ENCODE data around the gene COX8A. TPM values are rescaled to one million over a fixed set of nuclear protein-coding genes. Genes with fewer than 3 reads are reported as not detected.

The COX8A gene
- total RNA-seq, 1 experiment from 2014 or later, result 1,500 TPM

- H3K79me2 ChIP-seq (ENCODE audit: low read length), result no peaks in the 10 kb centered on the region
- no peaks in the 10 kb centered on the region for H3K36me3 ChIP-seq (ENCODE audit: low read depth, low read length)
- CTCF ChIA-PET, result no interaction called here
- no peak overlapping the region for H3K4me3 ChIP-seq (ENCODE audit: low read length)
- no peaks in the 10 kb centered on the region for H3K27me3 ChIP-seq (ENCODE audit: low read length)
- no peak overlapping the region for H2AFZ ChIP-seq (ENCODE audit: low read length)
- ATAC-seq (no peak), DNase-seq (no peak)
- intact Hi-C loops (cut with micrococcal nuclease), result no loop called here
- H3K4me1 ChIP-seq (ENCODE audit: insufficient read depth, low read length), result peaks cover 16% of the 10 kb centered on the region; the same call in 1 of the 2 replicates
- TF ChIP-seq, protein P1, sequence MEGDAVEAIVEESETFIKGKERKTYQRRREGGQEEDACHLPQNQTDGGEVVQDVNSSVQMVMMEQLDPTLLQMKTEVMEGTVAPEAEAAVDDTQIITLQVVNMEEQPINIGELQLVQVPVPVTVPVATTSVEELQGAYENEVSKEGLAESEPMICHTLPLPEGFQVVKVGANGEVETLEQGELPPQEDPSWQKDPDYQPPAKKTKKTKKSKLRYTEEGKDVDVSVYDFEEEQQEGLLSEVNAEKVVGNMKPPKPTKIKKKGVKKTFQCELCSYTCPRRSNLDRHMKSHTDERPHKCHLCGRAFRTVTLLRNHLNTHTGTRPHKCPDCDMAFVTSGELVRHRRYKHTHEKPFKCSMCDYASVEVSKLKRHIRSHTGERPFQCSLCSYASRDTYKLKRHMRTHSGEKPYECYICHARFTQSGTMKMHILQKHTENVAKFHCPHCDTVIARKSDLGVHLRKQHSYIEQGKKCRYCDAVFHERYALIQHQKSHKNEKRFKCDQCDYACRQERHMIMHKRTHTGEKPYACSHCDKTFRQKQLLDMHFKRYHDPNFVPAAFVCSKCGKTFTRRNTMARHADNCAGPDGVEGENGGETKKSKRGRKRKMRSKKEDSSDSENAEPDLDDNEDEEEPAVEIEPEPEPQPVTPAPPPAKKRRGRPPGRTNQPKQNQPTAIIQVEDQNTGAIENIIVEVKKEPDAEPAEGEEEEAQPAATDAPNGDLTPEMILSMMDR (conservative IDR thresholded peaks at IDR 0.05; ENCODE audit: low read depth, low read length), result no peak
- TF ChIP-seq EZH2 (IDR thresholded peaks at IDR 0.05; ENCODE audit: low read length, unreplicated experiment) (no peak), EZH2phosphoT487 (IDR thresholded peaks at IDR 0.05; ENCODE audit: borderline replicate concordance, low read length) (no peak)
- no peaks in the 10 kb centered on the region for H4K20me1 ChIP-seq (ENCODE audit: low read length)
- no peak overlapping the region for H3K27ac ChIP-seq (ENCODE audit: low read length)
- H3K4me2 ChIP-seq (ENCODE audit: low read length), result no peak overlapping the region
- H3K9me2 ChIP-seq (replicated peaks; ENCODE audit: low read length), result no peaks in the 10 kb centered on the region
- H3K9ac ChIP-seq (ENCODE audit: low read length), result no peak overlapping the region
- no peaks in the 10 kb centered on the region for H3F3A ChIP-seq (ENCODE audit: low read length, unreplicated experiment)
- no peaks in the 10 kb centered on the region for H3K9me3 ChIP-seq (ENCODE audit: low read length)
- BruUV-seq (replicated peaks), result no TSS peak
- POLR2A ChIA-PET (ENCODE audit: unreplicated experiment), result no interaction called here
These were observed 29.6 kb downstream of the COX8A start for GRCh38 chr11:64003807-64004589.

GRCh38 chr11:64004590-64004984 lies 30.2 kb downstream of the COX8A start:
- H3K27ac ChIP-seq (ENCODE audit: low read length), result no peak overlapping the region
- TF ChIP-seq EZH2 (IDR thresholded peaks at IDR 0.05; ENCODE audit: low read length, unreplicated experiment), result no peak
- TF ChIP-seq, protein P1 (conservative IDR thresholded peaks at IDR 0.05; ENCODE audit: low read depth, low read length), result no peak
- no peak for TF ChIP-seq EZH2phosphoT487 (IDR thresholded peaks at IDR 0.05; ENCODE audit: borderline replicate concordance, low read length)
- no peaks in the 10 kb centered on the region for H3K27me3 ChIP-seq (ENCODE audit: low read length)
- no peak overlapping the region for H3K4me2 ChIP-seq (ENCODE audit: low read length)
- ChIA-PET CTCF (no interaction called here), POLR2A (ENCODE audit: unreplicated experiment) (no interaction called here)
- BruUV-seq (replicated peaks), result no TSS peak
- H3K4me1 ChIP-seq (ENCODE audit: insufficient read depth, low read length), result peaks cover 14% of the 10 kb centered on the region; the same call in 1 of the 2 replicates
- no peaks in the 10 kb centered on the region for H3K9me3 ChIP-seq (ENCODE audit: low read length)
- no peaks in the 10 kb centered on the region for H3K79me2 ChIP-seq (ENCODE audit: low read length)
- no peaks in the 10 kb centered on the region for H3K36me3 ChIP-seq (ENCODE audit: low read depth, low read length)
- no peaks in the 10 kb centered on the region for H4K20me1 ChIP-seq (ENCODE audit: low read length)
- no peak for DNase-seq
- H3K9ac ChIP-seq (ENCODE audit: low read length), result no peak overlapping the region
- ATAC-seq, result no peak
- H3F3A ChIP-seq (ENCODE audit: low read length, unreplicated experiment), result no peaks in the 10 kb centered on the region
- no peak overlapping the region for H3K4me3 ChIP-seq (ENCODE audit: low read length)
- no peaks in the 10 kb centered on the region for H3K9me2 ChIP-seq (replicated peaks; ENCODE audit: low read length)
- intact Hi-C loops (cut with micrococcal nuclease), result no loop called here
- H2AFZ ChIP-seq (ENCODE audit: low read length), result no peak overlapping the region

DNA sequence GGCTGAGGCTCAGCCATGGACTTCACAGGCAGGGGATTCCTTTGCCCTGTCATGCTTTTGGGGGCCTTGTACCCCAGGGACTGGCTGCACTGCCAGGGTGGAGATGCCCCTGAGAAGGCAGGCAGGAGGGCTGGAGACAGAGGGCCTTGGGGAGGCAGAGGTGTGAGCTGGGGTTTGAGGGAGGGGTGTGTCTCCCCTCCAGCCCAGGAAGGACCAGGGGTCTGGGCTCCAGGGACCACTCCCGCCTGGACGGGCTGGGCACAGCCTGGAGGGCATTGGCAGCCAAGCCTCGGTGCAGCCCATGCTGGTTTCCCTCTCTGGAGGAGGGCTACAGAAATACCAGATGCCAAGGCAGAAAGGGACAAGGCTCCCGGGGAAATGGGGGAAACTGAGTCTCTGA lies 31.3 kb downstream of the COX8A start:
- peaks cover 7% of the 10 kb centered on the region; the same call in 1 of the 2 replicates for H3K4me1 ChIP-seq (ENCODE audit: insufficient read depth, low read length)
- ChIA-PET CTCF (no interaction called here), POLR2A (ENCODE audit: unreplicated experiment) (no interaction called here)
- BruUV-seq (replicated peaks), result no TSS peak
- intact Hi-C loops (cut with micrococcal nuclease), result no loop called here
- H3K27ac ChIP-seq (ENCODE audit: low read length), result no peak overlapping the region
- H3K9me3 ChIP-seq (ENCODE audit: low read length), result no peaks in the 10 kb centered on the region
- ATAC-seq (no peak), DNase-seq (no peak)
- no peaks in the 10 kb centered on the region for H3K79me2 ChIP-seq (ENCODE audit: low read length)
- TF ChIP-seq EZH2 (IDR thresholded peaks at IDR 0.05; ENCODE audit: low read length, unreplicated experiment), result no peak
- TF ChIP-seq EZH2phosphoT487 (IDR thresholded peaks at IDR 0.05; ENCODE audit: borderline replicate concordance, low read length), result no peak
- TF ChIP-seq, protein P1 (conservative IDR thresholded peaks at IDR 0.05; ENCODE audit: low read depth, low read length), result no peak
- no peaks in the 10 kb centered on the region for H3F3A ChIP-seq (ENCODE audit: low read length, unreplicated experiment)
- H3K9ac ChIP-seq (ENCODE audit: low read length), result no peak overlapping the region
- H3K4me3 ChIP-seq (ENCODE audit: low read length), result no peak overlapping the region
- no peak overlapping the region for H3K4me2 ChIP-seq (ENCODE audit: low read length)
- H3K27me3 ChIP-seq (ENCODE audit: low read length), result no peaks in the 10 kb centered on the region
- H3K36me3 ChIP-seq (ENCODE audit: low read depth, low read length), result no peaks in the 10 kb centered on the region
- H4K20me1 ChIP-seq (ENCODE audit: low read length), result no peaks in the 10 kb centered on the region
- no peak overlapping the region for H2AFZ ChIP-seq (ENCODE audit: low read length)
- no peaks in the 10 kb centered on the region for H3K9me2 ChIP-seq (replicated peaks; ENCODE audit: low read length)

Data from PC-3 (cell line).